H1 (cell line): ENCODE results near the gene FOXN3. TPM values are rescaled to one million over a fixed set of nuclear protein-coding genes. Genes with fewer than 3 reads are reported as not detected.

Source experiments
- CTCF ChIA-PET: fragments of 300-600 bp; sonication (Branson Sonifier 250); formaldehyde crosslinking; loops from one replicate; lab custom pipeline; 2021; ENCODE audit not compliant: partially characterized antibody; lab: Charles Lee
- POLR2A ChIA-PET: fragments of 300-600 bp; sonication (Branson Sonifier 250); formaldehyde crosslinking; loops from one replicate; lab custom pipeline; 2021; ENCODE audit warnings: inconsistent platforms; ENCODE audit not compliant: partially characterized antibody; lab: Charles Lee
- DNase-seq, 2 experiments: peaks; one replicate each; pipeline versions ENCODE4 v3.0.0 to v3.0.0-alpha.2; 2010 to 2022; ENCODE audit warnings: low spot score in 2 of 2, low read depth in 1 of 2, mixed read lengths in 1 of 2
- FAIRE-seq: peaks from 2 replicates; lab custom pipeline; 2011; peaks lifted over from hg19 to GRCh38; lab: Jason Lieb, UNC
- H2AFZ ChIP-seq: 2 replicates; pipeline ENCODE4 v1.8.1; 2012; ENCODE audit warnings: low read length, inconsistent platforms
- H2AK5ac ChIP-seq: 2 replicates; pipeline ENCODE4 v1.6.1; 2013; ENCODE audit warnings: low read depth, low read length
- H2BK120ac ChIP-seq: replicated peaks from 2 replicates; pipeline ENCODE3; 2013; ENCODE audit warnings: low read depth, low read length, inconsistent platforms
- H2BK12ac ChIP-seq: 2 replicates; pipeline ENCODE4 v1.6.1; 2013; ENCODE audit warnings: low read depth, low read length
- H2BK15ac ChIP-seq: 2 replicates; pipeline ENCODE4 v1.6.1; 2013; ENCODE audit warnings: low read length
- H2BK20ac ChIP-seq: 2 replicates; pipeline ENCODE4 v1.6.1; 2013; ENCODE audit warnings: low read length
- H2BK5ac ChIP-seq: 2 replicates; pipeline ENCODE4 v1.6.1; 2013; ENCODE audit warnings: low read depth, low read length
- H3K14ac ChIP-seq: 2 replicates; pipeline ENCODE4 v1.6.1; 2013; ENCODE audit warnings: inconsistent platforms; ENCODE audit not compliant: insufficient read length
- H3K18ac ChIP-seq: 2 replicates; pipeline ENCODE4 v1.6.1; 2013; ENCODE audit warnings: low read length; ENCODE audit errors: extremely low read depth
- H3K23ac ChIP-seq: 2 replicates; pipeline ENCODE4 v1.6.1; 2013; ENCODE audit warnings: inconsistent platforms; ENCODE audit not compliant: insufficient read length
- H3K23me2 ChIP-seq: 2 replicates; pipeline ENCODE4 v1.6.1; 2013; ENCODE audit warnings: low read depth, low read length
- H3K27ac ChIP-seq: 2 replicates; pipeline ENCODE4 v1.6.1; 2011; ENCODE audit warnings: low read depth, low read length, inconsistent platforms
- H3K27me3 ChIP-seq, 4 experiments: replicated peaks in 1 of 4; 1 replicate in 1 of 4; 2 replicates in 3 of 4; pipeline versions ENCODE4 v1.6.1 to v1.8.1; 2011 to 2013; ENCODE audit warnings: low read length in 3 of 4, mild to moderate bottlenecking in 3 of 4, inconsistent platforms in 2 of 4, mixed read lengths in 2 of 4, moderate library complexity in 1 of 4; ENCODE audit not compliant: control insufficient read depth in 3 of 4, insufficient read depth in 3 of 4; ENCODE audit errors: extremely low read depth in 1 of 4
- H3K36me3 ChIP-seq, 4 experiments: 2 replicates each; pipeline versions ENCODE4 v1.6.1 to v1.8.1; 2011 to 2013; ENCODE audit warnings: mild to moderate bottlenecking in 4 of 4, low read length in 3 of 4, moderate library complexity in 2 of 4, control low read depth in 1 of 4, inconsistent platforms in 1 of 4; ENCODE audit not compliant: insufficient read depth in 4 of 4, control insufficient read depth in 2 of 4
- H3K4ac ChIP-seq: replicated peaks from 2 replicates; pipeline ENCODE3; 2013; ENCODE audit warnings: low read length, low read depth, mixed read lengths, inconsistent platforms; ENCODE audit not compliant: insufficient read length
- H3K4me1 ChIP-seq, 4 experiments: replicated peaks in 1 of 4; 1 replicate in 1 of 4; 2 replicates in 3 of 4; pipeline versions ENCODE4 v1.6.1 to v1.8.1; 2011 to 2013; ENCODE audit warnings: low read length in 3 of 4, inconsistent platforms in 2 of 4, mixed read lengths in 1 of 4; ENCODE audit not compliant: insufficient read depth in 4 of 4, control insufficient read depth in 3 of 4
- H3K4me2 ChIP-seq, 2 experiments: 2 replicates each; pipeline versions ENCODE4 v1.6.1 to v1.8.1; 2011 to 2013; ENCODE audit warnings: low read depth in 2 of 2, low read length in 2 of 2, control low read depth in 1 of 2, inconsistent platforms in 1 of 2, mild to moderate bottlenecking in 1 of 2; ENCODE audit not compliant: insufficient read depth in 1 of 2
- H3K4me3 ChIP-seq, 4 experiments: fragments of 200-600, 300-600 bp in 1 of 4; sonication (generic), shearing (Covaris generic), sonication (Bioruptor Twin) in 1 of 4; 2 replicates each; pipeline versions ENCODE4 v1.5.1 to v1.8.1; 2011 to 2016; ENCODE audit warnings: low read length in 4 of 4, low read depth in 3 of 4, control low read depth in 2 of 4, inconsistent platforms in 2 of 4, mild to moderate bottlenecking in 2 of 4, mixed read lengths in 1 of 4, moderate library complexity in 1 of 4; ENCODE audit not compliant: insufficient read depth in 2 of 4; ENCODE audit errors: extremely low read depth in 1 of 4
- H3K56ac ChIP-seq: replicated peaks from 2 replicates; pipeline ENCODE3; 2013; ENCODE audit warnings: low read depth, mild to moderate bottlenecking, mixed read lengths, low read length, inconsistent platforms; ENCODE audit not compliant: insufficient read length
- H3K79me1 ChIP-seq: 2 replicates; pipeline ENCODE4 v1.6.1; 2013; ENCODE audit warnings: low read depth, low read length, control low read depth
- H3K79me2 ChIP-seq, 2 experiments: 2 replicates each; pipeline versions ENCODE4 v1.6.1 to v1.8.1; 2012 to 2013; ENCODE audit warnings: low read length in 2 of 2, mild to moderate bottlenecking in 2 of 2, inconsistent platforms in 1 of 2; ENCODE audit not compliant: insufficient read depth in 2 of 2, control insufficient read depth in 1 of 2
- H3K9ac ChIP-seq, 4 experiments: replicated peaks in 1 of 4; 1 replicate in 1 of 4; 2 replicates in 3 of 4; pipeline versions ENCODE4 v1.6.1 to v1.8.1; 2011 to 2013; ENCODE audit warnings: low read depth in 3 of 4, low read length in 3 of 4, control low read depth in 2 of 4, mild to moderate bottlenecking in 2 of 4, moderate library complexity in 2 of 4, inconsistent platforms in 1 of 4; ENCODE audit errors: extremely low read depth in 1 of 4
- H3K9me3 ChIP-seq, 2 experiments: 2 replicates each; pipeline versions ENCODE4 v1.6.1 to v1.8.1; 2012 to 2013; ENCODE audit warnings: mild to moderate bottlenecking in 2 of 2, moderate library complexity in 2 of 2, control low read depth in 1 of 2, inconsistent platforms in 1 of 2, low read depth in 1 of 2, low read length in 1 of 2, mixed read lengths in 1 of 2; ENCODE audit not compliant: insufficient read depth in 2 of 2
- H4K20me1 ChIP-seq, 2 experiments: replicated peaks in 1 of 2; 2 replicates each; pipeline versions ENCODE3 to v1.8.1; 2011 to 2013; ENCODE audit warnings: inconsistent platforms in 2 of 2, low read length in 2 of 2, mild to moderate bottlenecking in 1 of 2; ENCODE audit not compliant: insufficient read depth in 2 of 2, control insufficient read depth in 1 of 2
- H4K5ac ChIP-seq: 2 replicates; pipeline ENCODE4 v1.6.1; 2013; ENCODE audit warnings: low read length, low read depth, mixed read lengths, inconsistent platforms; ENCODE audit not compliant: insufficient read length
- H4K8ac ChIP-seq: 2 replicates; pipeline ENCODE4 v1.8.0; 2013; ENCODE audit warnings: mild to moderate bottlenecking, moderate library complexity, low read length, inconsistent platforms; ENCODE audit not compliant: insufficient read depth; ENCODE audit errors: extremely low read depth
- H4K91ac ChIP-seq: replicated peaks from 2 replicates; pipeline ENCODE3; 2013; ENCODE audit warnings: low read length, mixed read lengths, inconsistent platforms; ENCODE audit not compliant: insufficient read length
- BCL11A ChIP-seq, 2 experiments: IDR thresholded peaks; one replicate each; pipeline ENCODE4 v1.6.1; 2011; ENCODE audit warnings: low read depth in 2 of 2, low read length in 2 of 2, mild to moderate bottlenecking in 2 of 2
- CREB1 ChIP-seq: IDR thresholded peaks from 2 replicates; pipeline ENCODE4 v1.6.1; 2012; ENCODE audit warnings: inconsistent platforms
- CTBP2 ChIP-seq: IDR thresholded peaks from 2 replicates; pipeline ENCODE4 v1.7.0; 2011; ENCODE audit warnings: borderline replicate concordance, mild to moderate bottlenecking, moderate library complexity, mixed read lengths, low read length; ENCODE audit not compliant: insufficient read depth, insufficient read length
- EZH2 ChIP-seq: fragments of 200-600 bp; sonication (generic); IDR thresholded peaks from 2 replicates; pipeline ENCODE4 v1.7.1; 2012; ENCODE audit warnings: low read depth, mild to moderate bottlenecking, moderate library complexity, low read length, inconsistent platforms; ENCODE audit not compliant: severe bottlenecking
- JUND ChIP-seq: IDR thresholded peaks from 2 replicates; pipeline ENCODE4 v1.6.1; 2011; ENCODE audit warnings: mild to moderate bottlenecking, improper control_type of control experiment, low read length
- POLR2A ChIP-seq, 2 experiments: IDR thresholded peaks; 1 replicate in 1 of 2; 2 replicates in 1 of 2; pipeline ENCODE4 v1.6.1; 2011; ENCODE audit warnings: low read depth in 2 of 2, low read length in 2 of 2, mild to moderate bottlenecking in 2 of 2; ENCODE audit errors: control extremely low read depth in 1 of 2
- RNF2 ChIP-seq: fragments of 200-900, 300-1000 bp; sonication (generic); IDR thresholded peaks from 2 replicates; pipeline ENCODE4 v1.7.1; 2016; ENCODE audit warnings: borderline replicate concordance, low read depth, mild to moderate bottlenecking, antibody characterized with exemption, low read length; ENCODE audit not compliant: poor library complexity, severe bottlenecking; ENCODE audit errors: missing control alignments
- TBP ChIP-seq: IDR thresholded peaks from 2 replicates; pipeline ENCODE4 v1.6.1; 2011; ENCODE audit warnings: low read depth, low read length, improper control_type of control experiment
- TCF12 ChIP-seq: IDR thresholded peaks from 2 replicates; pipeline ENCODE4 v1.6.1; 2011; ENCODE audit warnings: low read depth, mild to moderate bottlenecking, low read length
- USF2 ChIP-seq: IDR thresholded peaks from 2 replicates; pipeline ENCODE4 v1.6.1; 2011; ENCODE audit warnings: low read length, improper control_type of control experiment
- ZNF274 ChIP-seq: IDR thresholded peaks from 2 replicates; pipeline ENCODE4 v1.7.0; 2012; ENCODE audit warnings: low read length, borderline replicate concordance; ENCODE audit errors: extremely low read depth
- WGBS, 2 experiments: shearing (Covaris generic) in 1 of 2; methylation state at CpG; one replicate each; pipeline versions ENCODE4 v1.1.6 to v1.1.7; 2013 to 2015; ENCODE audit warnings: low lambda C conversion rate in 2 of 2, mixed read lengths in 2 of 2, inconsistent platforms in 1 of 2, low coverage in 1 of 2, missing lambda C conversion rate in 1 of 2; ENCODE audit not compliant: insufficient replicate concordance in 2 of 2, insufficient coverage in 1 of 2, insufficient read length in 1 of 2; ENCODE audit errors: extremely low coverage in 1 of 2, missing lambda C conversion rate in 1 of 2; 5-methylcytosine and 5-hydroxymethylcytosine counted together
- polyA plus RNA-seq, 7 experiments: library from polyadenylated mRNA; depleted of rRNA in 3 of 7; stranded (reverse) in 5 of 7; unstranded in 2 of 7; fragments of >200 nt in 5 of 7; fragments of 200-250 nt in 2 of 7; gene quantifications; 1 replicate in 5 of 7; 2 replicates in 1 of 7; 4 replicates in 1 of 7; pipeline versions ENCODE4 v1.2.1 to v1.2.3, GENCODE V29; 2011 to 2013; ENCODE audit warnings: missing spikeins in 2 of 7, mixed read lengths in 2 of 7
- total RNA-seq: library from RNA; stranded (reverse); fragmentation: NEBNext Ultra II Directional; extraction: Animal tissue kit (Norgen Biotek cat#: 25700); gene quantifications from 2 replicates; pipeline ENCODE4 v1.2.1, GENCODE V29; 2021

The FOXN3 gene
- total and polyA plus RNA-seq, 2 of the 8 experiments (the other 6 are each of a cell fraction or from before 2014, with no cell fraction given) = 52.6 to 178 TPM

GRCh38 chr14:89266754-89267153 lies 150.3 kb downstream of the FOXN3 start:
- Histone ChIP-seq H4K8ac (no peak overlapping the region), H3K36me3 (peaks cover 0 to 6% (median 2%) of the 10 kb centered on the region in 4 experiments; a peak in 4 of 8 replicates), H2BK15ac (no peak overlapping the region), H3K9me3 (no peaks in the 10 kb centered on the region), H3K4me2 (0 out of 4 replicates have a peak overlapping the region, but pooled peaks of 1 of the 2 experiments have one; percentile 5), H3K14ac (no peak overlapping the region), H4K5ac (no peak overlapping the region), H3K9ac (no peak overlapping the region), H2BK12ac (peak overlapping the region; percentile 52; the same call in 1 of the 2 replicates), H3K27ac (no peak overlapping the region), H3K4me1 (peaks cover 9 to 26% (median 9%) of the 10 kb centered on the region in 4 experiments), H3K4ac (no peak overlapping the region)
- FAIRE-seq = no peak
- no peak for TF ChIP-seq TCF12
- no peak for TF ChIP-seq EZH2
- no peak for TF ChIP-seq TBP
- no peak for TF ChIP-seq RNF2
- no peak for TF ChIP-seq BCL11A (IDR thresholded peaks at IDR 0.05; ENCODE audit: low read depth in 2 of 2, low read length in 2 of 2)
- no peak for TF ChIP-seq CTBP2
- no peak for TF ChIP-seq USF2
- TF ChIP-seq JUND = no peak
- TF ChIP-seq POLR2A (IDR thresholded peaks at IDR 0.05; ENCODE audit: control extremely low read depth in 1 of 2, low read depth in 2 of 2, low read length in 2 of 2) = no peak
- no peak for TF ChIP-seq CREB1
- no peak for TF ChIP-seq ZNF274
- TF ChIP-seq, all 59 proteins: peak for 0
- Histone ChIP-seq H3K56ac (no peak overlapping the region), H2BK5ac (no peak overlapping the region), H3K4me3 (no peak overlapping the region), H4K91ac (peak overlapping the region; percentile 1), H3K27me3 (no peaks in the 10 kb centered on the region; a peak in 1 of 7 replicates), H2BK120ac (no peak overlapping the region), H2AK5ac (peak overlapping the region; percentile 70; the same call in 1 of the 2 replicates), H3K23me2 (no peaks in the 10 kb centered on the region; the same call in 1 of the 2 replicates), H3K79me2 (peaks cover 14 to 99% of the 10 kb centered on the region in 2 experiments; a peak in 3 of 4 replicates), H3K79me1 (peaks cover 16% of the 10 kb centered on the region), H3K23ac (no peak overlapping the region), H4K20me1 (peaks cover 14 to 21% of the 10 kb centered on the region in 2 experiments), H2AFZ (no peak overlapping the region), H3K18ac (no peak overlapping the region), H2BK20ac (no peak overlapping the region)
- WGBS, 2 experiments = 85% methylated on average over 7 of the region's 7 CpGs; no CpG with 5 or more reads in 1 of the 2 experiments
- POLR2A ChIA-PET = no interaction called here
- CTCF ChIA-PET = interaction anchor here (1.0 kb wide), 1 partner anchor 22 kb away, joined by 3 read pairs; no protein-coding TSS in a partner anchor
- DNase-seq = no peak
